Measurements from ENCODE around the gene ZSWIM1. TPM values are rescaled to one million over a fixed set of nuclear protein-coding genes. Genes with fewer than 3 reads are reported as not detected.

ZSWIM1 gene
- total and polyA plus RNA-seq, 2 of the 13 experiments (the other 11 are each of a cell fraction or from before 2014, with no cell fraction given), result 9.5 to 11.7 TPM

DNA sequence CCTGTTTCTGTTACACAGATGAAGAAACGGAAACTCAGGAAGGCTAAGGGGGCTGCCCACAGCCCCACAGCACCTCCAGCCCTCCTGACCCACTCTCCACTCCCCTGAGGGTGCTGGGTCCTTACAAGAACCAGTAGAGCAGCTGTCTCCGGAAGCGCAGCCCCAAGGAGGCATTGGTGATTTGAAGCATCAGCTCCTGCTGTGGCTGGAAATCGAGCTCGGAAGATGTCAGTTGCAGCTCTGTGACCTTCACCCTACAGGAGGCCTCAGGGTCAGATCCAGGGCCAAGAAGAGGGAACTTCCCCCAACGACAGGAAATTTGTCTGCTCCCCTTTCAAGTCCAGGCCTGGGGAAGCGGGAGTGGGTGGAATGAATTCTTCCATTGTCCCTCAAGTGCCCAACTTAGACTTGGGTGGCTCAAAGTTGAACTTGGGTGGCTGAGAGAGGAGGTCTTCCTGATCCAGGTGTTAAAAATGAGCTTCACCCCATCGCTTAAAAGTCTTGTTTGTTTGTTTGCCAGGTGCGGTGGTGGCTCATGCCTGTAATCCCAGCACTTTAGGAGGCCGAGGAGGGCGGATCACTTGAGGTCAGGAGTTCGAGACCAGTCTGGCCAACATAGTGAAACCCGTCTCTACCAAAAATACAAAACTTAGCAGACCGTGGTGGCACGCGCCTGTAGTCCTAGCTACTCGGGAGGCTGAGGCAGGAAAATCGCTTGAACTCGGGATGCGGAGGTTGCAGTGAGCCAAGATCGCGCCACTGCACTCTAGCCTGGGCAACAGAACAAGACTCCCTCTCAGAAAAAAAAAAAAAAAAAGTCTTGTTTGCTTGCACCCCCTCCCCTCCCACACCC, 29.0 kb downstream of the ZSWIM1 start (continued):
- TF ChIP-seq ATF7 (IDR thresholded peaks at IDR 0.05), result no peak
- no peak for TF ChIP-seq ATF7 (CRISPR knock-in tag; IDR thresholded peaks at IDR 0.05)
- TF ChIP-seq PLRG1 (conservative IDR thresholded peaks at IDR 0.05), result no peak
- TF ChIP-seq, protein P1, sequence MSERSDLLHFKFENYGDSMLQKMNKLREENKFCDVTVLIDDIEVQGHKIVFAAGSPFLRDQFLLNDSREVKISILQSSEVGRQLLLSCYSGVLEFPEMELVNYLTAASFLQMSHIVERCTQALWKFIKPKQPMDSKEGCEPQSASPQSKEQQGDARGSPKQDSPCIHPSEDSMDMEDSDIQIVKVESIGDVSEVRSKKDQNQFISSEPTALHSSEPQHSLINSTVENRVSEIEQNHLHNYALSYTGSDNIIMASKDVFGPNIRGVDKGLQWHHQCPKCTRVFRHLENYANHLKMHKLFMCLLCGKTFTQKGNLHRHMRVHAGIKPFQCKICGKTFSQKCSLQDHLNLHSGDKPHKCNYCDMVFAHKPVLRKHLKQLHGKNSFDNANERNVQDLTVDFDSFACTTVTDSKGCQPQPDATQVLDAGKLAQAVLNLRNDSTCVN (CRISPR knock-in tag; IDR thresholded peaks at IDR 0.05; ENCODE audit: borderline replicate concordance), result no peak
- peak; percentile 61 for TF ChIP-seq BCL6 (CRISPR knock-in tag; IDR thresholded peaks at IDR 0.05)
- TF ChIP-seq ZNF326 (CRISPR knock-in tag; IDR thresholded peaks at IDR 0.05; ENCODE audit: borderline replicate concordance), result no peak
- TF ChIP-seq ZNF556 (CRISPR knock-in tag; IDR thresholded peaks at IDR 0.05; ENCODE audit: borderline replicate concordance), result 0 out of 2 replicates have a peak, but pooled peaks have one; percentile 54
- TF ChIP-seq ZEB1 (IDR thresholded peaks at IDR 0.05; ENCODE audit: insufficient replicate concordance, low read depth), result no peak
- TF ChIP-seq AKAP8 (CRISPR knock-in tag; IDR thresholded peaks at IDR 0.05), result no peak
- TF ChIP-seq JARID2 (CRISPR knock-in tag; IDR thresholded peaks at IDR 0.05; ENCODE audit: insufficient replicate concordance), result no peak
- TF ChIP-seq, protein P2, sequence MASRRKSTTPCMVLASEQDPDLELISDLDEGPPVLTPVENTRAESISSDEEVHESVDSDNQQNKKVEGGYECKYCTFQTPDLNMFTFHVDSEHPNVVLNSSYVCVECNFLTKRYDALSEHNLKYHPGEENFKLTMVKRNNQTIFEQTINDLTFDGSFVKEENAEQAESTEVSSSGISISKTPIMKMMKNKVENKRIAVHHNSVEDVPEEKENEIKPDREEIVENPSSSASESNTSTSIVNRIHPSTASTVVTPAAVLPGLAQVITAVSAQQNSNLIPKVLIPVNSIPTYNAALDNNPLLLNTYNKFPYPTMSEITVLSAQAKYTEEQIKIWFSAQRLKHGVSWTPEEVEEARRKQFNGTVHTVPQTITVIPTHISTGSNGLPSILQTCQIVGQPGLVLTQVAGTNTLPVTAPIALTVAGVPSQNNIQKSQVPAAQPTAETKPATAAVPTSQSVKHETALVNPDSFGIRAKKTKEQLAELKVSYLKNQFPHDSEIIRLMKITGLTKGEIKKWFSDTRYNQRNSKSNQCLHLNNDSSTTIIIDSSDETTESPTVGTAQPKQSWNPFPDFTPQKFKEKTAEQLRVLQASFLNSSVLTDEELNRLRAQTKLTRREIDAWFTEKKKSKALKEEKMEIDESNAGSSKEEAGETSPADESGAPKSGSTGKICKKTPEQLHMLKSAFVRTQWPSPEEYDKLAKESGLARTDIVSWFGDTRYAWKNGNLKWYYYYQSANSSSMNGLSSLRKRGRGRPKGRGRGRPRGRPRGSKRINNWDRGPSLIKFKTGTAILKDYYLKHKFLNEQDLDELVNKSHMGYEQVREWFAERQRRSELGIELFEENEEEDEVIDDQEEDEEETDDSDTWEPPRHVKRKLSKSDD (CRISPR knock-in tag; IDR thresholded peaks at IDR 0.05; ENCODE audit: low read depth), result 0 out of 2 replicates have a peak, but pooled peaks have one; percentile 51
- TF ChIP-seq, protein P3, sequence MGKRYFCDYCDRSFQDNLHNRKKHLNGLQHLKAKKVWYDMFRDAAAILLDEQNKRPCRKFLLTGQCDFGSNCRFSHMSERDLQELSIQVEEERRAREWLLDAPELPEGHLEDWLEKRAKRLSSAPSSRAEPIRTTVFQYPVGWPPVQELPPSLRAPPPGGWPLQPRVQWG (CRISPR knock-in tag; IDR thresholded peaks at IDR 0.05; ENCODE audit: borderline replicate concordance, low read depth), result no peak
- TF ChIP-seq, protein P4, sequence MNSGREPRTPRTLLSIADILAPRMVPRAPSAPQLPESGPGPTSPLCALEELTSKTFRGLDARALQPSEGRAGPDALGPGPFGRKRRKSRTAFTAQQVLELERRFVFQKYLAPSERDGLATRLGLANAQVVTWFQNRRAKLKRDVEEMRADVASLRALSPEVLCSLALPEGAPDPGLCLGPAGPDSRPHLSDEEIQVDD (CRISPR knock-in tag; IDR thresholded peaks at IDR 0.05; ENCODE audit: borderline replicate concordance), result no peak
- no peak for TF ChIP-seq ZFP62 (CRISPR knock-in tag; IDR thresholded peaks at IDR 0.05)
- 0 out of 2 replicates have a peak, but pooled peaks have one; percentile 32 for TF ChIP-seq ZNF101 (CRISPR knock-in tag; IDR thresholded peaks at IDR 0.05; ENCODE audit: borderline replicate concordance, low read depth)
- TF ChIP-seq, protein P5, sequence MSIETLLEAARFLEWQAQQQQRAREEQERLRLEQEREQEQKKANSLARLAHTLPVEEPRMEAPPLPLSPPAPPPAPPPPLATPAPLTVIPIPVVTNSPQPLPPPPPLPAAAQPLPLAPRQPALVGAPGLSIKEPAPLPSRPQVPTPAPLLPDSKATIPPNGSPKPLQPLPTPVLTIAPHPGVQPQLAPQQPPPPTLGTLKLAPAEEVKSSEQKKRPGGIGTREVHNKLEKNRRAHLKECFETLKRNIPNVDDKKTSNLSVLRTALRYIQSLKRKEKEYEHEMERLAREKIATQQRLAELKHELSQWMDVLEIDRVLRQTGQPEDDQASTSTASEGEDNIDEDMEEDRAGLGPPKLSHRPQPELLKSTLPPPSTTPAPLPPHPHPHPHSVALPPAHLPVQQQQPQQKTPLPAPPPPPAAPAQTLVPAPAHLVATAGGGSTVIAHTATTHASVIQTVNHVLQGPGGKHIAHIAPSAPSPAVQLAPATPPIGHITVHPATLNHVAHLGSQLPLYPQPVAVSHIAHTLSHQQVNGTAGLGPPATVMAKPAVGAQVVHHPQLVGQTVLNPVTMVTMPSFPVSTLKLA (IDR thresholded peaks at IDR 0.05), result no peak
- no peak for TF ChIP-seq ZBTB8A (CRISPR knock-in tag; IDR thresholded peaks at IDR 0.05; ENCODE audit: borderline replicate concordance, low read depth)
- TF ChIP-seq ASH2L (IDR thresholded peaks at IDR 0.05; ENCODE audit: insufficient read length, low read depth, low read length), result no peak
- 0 out of 2 replicates have a peak, but pooled peaks have one; percentile 35 for TF ChIP-seq ZNF557 (CRISPR knock-in tag; IDR thresholded peaks at IDR 0.05)
- TF ChIP-seq, protein P6, sequence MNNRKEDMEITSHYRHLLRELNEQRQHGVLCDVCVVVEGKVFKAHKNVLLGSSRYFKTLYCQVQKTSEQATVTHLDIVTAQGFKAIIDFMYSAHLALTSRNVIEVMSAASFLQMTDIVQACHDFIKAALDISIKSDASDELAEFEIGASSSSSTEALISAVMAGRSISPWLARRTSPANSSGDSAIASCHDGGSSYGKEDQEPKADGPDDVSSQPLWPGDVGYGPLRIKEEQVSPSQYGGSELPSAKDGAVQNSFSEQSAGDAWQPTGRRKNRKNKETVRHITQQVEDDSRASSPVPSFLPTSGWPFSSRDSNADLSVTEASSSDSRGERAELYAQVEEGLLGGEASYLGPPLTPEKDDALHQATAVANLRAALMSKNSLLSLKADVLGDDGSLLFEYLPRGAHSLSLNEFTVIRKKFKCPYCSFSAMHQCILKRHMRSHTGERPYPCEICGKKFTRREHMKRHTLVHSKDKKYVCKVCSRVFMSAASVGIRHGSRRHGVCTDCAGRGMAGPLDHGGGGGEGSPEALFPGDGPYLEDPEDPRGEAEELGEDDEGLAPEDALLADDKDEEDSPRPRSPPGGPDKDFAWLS (CRISPR knock-in tag; IDR thresholded peaks at IDR 0.05; ENCODE audit: borderline replicate concordance), result no peak
- TF ChIP-seq ZSCAN30 (CRISPR knock-in tag; IDR thresholded peaks at IDR 0.05), result no peak
